PFSK-1 (cell line): ENCODE measurements around the gene SESN3.

Source experiments
- FOXP2 ChIP-seq: optimal IDR thresholded peaks from 2 replicates; pipeline ENCODE3; 2011; ENCODE audit warnings: borderline replicate concordance, control low read depth, inconsistent platforms; ENCODE audit not compliant: insufficient read depth; ENCODE audit errors: extremely low read length, extremely low read depth
- POLR2AphosphoS5 ChIP-seq: IDR thresholded peaks from 2 replicates; pipeline ENCODE4 v1.6.1; 2012; ENCODE audit warnings: low read depth, mild to moderate bottlenecking, control low read depth, low read length, moderate library complexity
- REST ChIP-seq, 2 experiments: IDR thresholded peaks; 2 replicates each; pipeline versions ENCODE4 v1.6.1 to v1.8.0; 2011 to 2012; ENCODE audit warnings: low read depth in 2 of 2, low read length in 2 of 2, control low read depth in 1 of 2, inconsistent platforms in 1 of 2, mild to moderate bottlenecking in 1 of 2, moderate library complexity in 1 of 2; ENCODE audit not compliant: insufficient read depth in 1 of 2
- SIN3A ChIP-seq: IDR thresholded peaks from 2 replicates; pipeline ENCODE4 v1.6.1; 2012; ENCODE audit warnings: mild to moderate bottlenecking, low read length, moderate library complexity, borderline replicate concordance; ENCODE audit not compliant: insufficient read depth
- TAF1 ChIP-seq: IDR thresholded peaks from 2 replicates; pipeline ENCODE4 v1.6.1; 2012; ENCODE audit warnings: low read length, control low read depth, borderline replicate concordance; ENCODE audit not compliant: insufficient read depth

DNA sequence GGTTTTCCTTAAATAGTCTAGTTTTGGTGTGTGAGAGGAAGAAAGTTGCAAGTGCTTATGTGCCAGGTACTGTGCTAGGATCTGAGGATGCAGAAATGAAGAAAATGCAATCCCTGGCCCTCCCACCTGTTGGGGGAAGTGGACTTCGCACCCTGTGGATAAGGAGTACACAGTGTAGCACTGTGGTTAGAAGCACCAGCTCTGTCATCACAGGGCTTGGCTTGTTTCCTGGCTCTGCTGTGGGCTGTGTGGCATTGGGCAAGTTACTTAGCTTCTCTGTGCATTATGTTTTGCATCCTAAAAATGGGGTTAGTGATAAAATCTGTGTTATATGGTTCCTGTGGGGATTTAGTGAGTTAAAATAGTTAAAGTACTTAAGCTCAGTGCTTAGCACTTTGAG lies 73.2 kb downstream of the SESN3 start:
- TF ChIP-seq REST (IDR thresholded peaks at IDR 0.05; ENCODE audit: insufficient read depth in 1 of 2, low read depth in 2 of 2, low read length in 2 of 2) (no peak), POLR2AphosphoS5 (no peak), TAF1 (no peak), FOXP2 (no peak), SIN3A (no peak)
